GM19438 (cell line): ENCODE measurements around the gene KLC1.

Experiments
- ATAC-seq: cut with Tn5 transposase; IDR thresholded peaks from one replicate; pipeline ENCODE4 v1.9.1; 2021; ENCODE audit warnings: low read depth; ENCODE audit not compliant: unreplicated experiment

KLC1 gene

GRCh38 chr14:103715052-103716000, 86.3 kb downstream of the KLC1 start, which contains the start of the genes XRCC3 and ZFYVE21:
TSS of gene XRCC3 (minus strand) at chr14:103715451. CDS start at chr14:103711087, 4,364 bp downstream.
TSS of gene ZFYVE21 (plus strand) at chr14:103715810. CDS start at chr14:103715842, 32 bp downstream.
- peak; percentile 94 for ATAC-seq

DNA sequence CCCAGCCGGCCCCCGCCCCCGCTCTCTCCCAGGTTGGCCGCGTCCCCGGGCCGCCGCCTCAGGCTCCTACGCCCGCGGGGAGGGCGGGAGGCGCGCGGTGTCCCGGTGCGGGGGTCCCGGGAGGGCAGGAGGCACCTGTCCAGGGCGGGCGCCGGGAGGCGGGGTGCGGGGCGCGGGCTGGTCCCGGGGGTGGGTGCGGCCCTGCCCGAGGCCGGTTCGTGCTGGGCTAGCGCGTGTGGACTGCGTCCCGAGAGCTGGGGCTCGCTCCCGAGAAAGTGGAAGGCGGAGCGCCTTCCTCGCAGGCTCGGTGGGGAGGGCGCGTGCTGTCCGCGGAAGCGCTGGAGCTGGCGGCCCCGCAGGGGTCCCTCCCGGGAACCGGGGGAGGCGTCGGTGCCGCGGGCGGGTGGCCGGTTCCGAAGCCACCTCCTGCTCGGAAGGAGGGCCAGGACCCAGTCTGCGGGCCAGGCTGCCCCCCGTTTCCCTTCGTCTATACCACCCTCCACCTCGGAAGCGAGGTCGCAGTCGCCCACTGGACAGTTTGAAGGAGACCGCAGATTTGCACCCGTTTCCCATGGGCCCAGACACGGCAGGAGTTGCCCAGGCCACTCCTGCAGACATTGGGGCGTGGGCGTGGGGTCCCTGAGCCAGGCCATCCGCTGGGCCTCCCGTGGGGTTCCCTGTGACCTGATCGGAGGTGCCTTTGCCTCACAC, 87.2 kb downstream of the KLC1 start:
- ATAC-seq: no peak

GRCh38 chr14:103716899-103717411, 87.9 kb downstream of the KLC1 start:
- ATAC-seq: no peak

DNA sequence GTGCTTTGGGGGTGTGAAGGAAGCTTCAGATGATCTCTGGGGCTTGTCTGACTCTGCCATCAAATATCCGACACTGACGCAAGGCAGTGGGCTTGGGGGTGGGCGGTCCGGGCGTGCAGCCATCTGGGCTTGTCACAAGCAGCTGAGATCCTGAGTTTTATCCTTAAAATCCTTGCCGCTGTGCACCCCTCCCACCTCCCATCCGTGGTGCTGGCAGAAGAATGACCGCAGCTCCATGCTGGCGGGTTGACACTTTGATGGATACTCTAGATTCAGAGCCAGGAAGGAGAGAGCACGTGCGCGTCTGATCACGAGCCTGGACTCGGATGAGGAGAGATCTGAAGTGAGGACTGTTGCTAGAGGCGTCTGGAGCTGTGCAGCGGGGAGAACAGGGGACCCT, 89.6 kb downstream of the KLC1 start:
- ATAC-seq: no peak

DNA sequence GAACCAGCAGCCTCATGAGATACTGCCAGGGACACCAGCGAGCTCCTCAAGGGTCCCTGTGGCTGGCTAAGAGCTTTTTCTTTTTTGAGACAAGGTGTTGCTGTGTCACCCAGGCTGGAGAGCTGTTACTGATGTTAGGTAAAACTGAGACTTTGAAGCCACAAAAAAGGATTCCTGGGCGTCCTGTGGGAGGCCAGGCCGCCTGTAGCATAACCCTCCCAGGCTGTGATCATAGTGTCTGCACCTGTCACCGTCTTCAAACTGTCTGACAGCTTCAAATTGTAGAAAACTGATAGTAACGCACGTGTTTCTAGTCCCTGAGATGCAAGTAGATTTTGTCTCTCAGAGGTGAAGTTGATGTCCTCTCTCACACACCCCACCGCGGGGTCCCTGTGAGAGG, 90.7 kb downstream of the KLC1 start:
- ATAC-seq: no peak

DNA sequence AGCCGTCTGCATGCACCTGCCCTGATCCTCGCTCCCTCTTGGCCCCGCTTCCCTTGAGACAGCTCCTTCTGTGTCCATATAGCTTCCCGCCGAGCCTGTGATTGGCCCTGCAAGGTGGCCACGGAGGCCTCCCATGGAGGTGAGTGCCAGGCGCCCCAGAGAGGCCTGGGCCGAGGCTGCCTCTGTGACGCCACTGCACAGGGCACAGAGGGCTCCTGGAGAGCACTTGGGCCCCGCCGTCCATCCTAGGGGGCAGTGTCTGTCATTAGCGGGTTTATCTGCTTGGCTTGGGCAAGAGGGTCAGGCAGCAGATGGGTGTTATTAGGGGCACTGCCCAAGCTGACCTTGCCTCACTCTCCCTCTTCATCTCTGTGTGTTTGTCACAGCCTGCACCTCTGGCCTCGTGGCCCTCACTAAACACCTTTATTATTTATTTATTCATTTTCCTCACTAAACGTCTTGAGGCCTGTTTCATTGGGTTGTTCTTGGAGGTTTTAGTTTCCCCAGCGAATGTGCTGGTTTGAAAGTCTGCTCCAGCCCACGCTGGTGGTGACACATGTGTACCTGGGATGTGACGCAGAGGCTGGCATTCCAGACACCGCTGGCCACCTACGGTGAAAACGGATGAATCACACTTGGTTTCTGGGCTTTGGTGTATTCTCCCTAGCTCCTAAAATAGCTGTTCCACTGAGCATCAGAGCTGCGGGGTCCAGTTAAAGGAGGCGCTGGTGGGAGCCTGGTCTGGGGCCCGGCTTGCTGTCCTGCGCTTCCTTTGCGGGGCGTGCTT, 92.5 kb downstream of the KLC1 start:
- no peak for ATAC-seq

DNA sequence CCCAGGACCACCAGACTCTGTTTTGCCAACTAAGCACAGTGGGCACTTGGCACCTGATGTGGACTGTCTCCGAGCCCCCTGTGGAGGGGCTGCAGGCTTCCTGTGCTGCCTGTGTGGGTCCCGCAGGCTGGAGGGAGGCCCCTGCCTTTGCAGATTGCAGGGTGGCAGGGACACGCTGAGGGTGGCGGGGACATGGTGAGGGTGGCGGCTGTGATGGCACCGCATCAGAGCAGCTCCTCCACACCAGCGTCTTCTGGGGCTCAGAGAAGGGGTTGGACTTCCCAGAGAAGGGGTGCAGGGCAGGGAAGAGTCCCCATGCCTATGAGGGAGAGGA, 94.7 kb downstream of the KLC1 start:
- ATAC-seq: no peak

DNA sequence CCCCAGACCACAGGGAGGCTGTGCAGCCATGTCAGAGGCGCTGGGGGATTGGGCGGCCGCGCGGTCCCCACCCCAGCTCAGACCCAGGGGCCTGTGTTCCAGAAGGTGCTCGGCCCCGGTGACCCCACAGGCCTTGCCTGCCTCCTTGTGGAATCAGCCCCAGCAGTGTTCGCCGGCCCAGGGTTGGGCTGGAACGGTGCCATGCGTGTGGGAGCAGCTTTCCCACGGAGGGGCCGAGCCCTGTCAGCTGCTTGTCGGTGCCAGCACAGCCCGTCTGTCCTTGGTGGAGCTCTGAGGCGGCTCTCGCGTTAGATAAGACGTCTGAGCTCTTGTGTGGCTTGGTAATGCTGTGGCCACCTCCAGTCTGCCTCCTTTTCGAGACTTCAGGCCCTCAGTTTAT, 95.1 kb downstream of the KLC1 start:
- no peak for ATAC-seq

DNA sequence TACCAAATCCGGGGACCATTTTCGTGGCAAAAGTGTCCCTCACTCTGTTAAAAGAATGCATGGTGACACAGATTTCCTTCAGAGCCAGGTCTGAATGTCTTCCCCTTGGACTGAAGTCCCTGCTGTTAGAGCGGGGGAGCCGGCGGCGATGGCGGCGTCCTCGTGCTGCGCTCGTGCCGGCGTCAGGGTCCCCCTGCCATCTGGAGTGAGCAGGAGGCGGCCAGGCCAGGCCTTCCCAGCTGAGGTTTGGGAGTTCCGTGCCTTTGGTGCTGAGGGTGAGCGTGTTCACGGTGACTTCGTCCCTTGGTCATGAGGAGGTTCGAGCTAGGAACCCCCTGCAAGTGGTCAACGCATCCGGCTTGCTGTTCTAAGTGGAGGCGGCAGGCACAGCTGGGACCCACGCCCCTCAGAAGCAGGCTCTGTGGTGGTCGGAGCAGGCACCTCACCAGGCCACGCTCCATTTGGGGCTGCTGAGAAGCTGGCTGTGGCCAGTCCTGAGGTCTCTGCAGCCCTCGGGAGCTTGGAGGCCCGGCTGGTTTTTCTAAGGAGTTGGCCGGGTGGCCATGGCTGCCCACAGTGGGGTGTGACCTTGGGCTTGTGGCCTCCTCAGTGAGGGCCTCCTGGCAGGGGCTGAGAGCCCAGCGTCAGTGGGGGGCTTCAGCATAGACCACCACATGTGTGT, 96.1 kb downstream of the KLC1 start:
- no peak for ATAC-seq

DNA sequence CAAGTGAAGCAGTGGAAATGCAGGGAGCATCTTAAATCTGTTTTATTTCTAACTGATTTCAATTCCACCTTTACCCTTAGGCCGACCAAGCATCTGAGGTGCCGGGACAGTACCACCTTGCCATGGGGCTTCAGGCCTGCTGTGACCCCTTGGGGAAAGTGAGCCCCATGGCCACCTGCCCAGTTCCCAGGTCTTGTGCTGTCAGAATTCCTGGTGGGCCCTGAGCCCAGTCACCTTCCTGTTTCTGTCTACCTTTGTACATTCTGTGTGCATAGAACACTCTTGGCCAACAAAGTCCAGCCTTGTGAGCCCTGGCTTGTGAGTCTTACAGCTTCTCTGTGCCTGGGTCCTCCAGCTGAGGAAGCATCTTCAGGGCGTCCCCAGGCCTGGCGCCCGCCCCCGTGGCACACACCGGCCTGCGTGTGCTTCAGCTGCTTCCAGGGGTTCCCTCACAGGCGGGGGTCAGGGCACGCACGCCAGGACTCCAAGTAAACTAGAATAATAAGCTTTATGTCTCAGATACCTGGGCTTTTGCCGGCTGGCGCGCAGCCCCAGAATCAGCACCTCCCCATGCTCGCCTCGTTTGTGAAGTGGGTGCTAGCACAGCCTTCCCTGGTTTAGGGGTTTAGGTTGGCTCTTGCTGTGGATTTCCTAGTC, 96.9 kb downstream of the KLC1 start:
- ATAC-seq: no peak

GRCh38 chr14:103726474-103726873, 97.5 kb downstream of the KLC1 start:
- ATAC-seq: no peak

DNA sequence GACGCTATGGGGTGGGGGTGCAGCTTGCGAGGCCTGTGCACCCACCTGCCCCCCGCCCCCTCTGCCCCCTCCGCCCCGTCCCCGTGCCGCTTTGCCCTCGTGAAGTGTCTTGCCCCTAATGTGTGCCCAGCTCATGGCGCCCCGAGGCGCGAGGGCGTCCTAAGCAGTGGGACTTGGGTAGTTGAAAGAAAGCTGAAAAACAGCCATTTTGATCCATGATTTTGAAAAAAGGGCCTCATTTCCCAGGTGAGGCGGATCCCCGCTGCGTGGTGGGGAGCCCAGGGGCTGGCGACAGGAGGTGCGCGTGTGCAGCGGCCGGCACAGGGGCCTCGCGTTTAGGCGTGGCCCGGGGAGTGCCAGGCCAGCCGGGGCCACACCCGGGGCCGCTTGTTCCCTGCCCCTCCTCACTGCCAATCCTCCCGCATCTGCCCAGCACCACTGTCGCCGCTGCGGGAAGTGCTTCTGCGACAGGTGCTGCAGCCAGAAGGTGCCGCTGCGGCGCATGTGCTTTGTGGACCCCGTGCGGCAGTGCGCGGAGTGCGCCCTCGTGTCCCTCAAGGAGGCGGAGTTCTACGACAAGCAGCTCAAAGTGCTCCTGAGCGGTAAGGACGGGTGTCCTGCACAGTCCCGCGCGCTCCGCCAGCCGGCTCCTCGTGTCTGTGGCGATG, 98.4 kb downstream of the KLC1 start:
- ATAC-seq: no peak

- ATAC-seq: no peak
Observed at GRCh38 chr14:103728141-103728540, 99.1 kb downstream of the KLC1 start.

- no peak for ATAC-seq
Observed at GRCh38 chr14:103728721-103729120, 99.7 kb downstream of the KLC1 start.

GRCh38 chr14:103729496-103730448, 100.8 kb downstream of the KLC1 start:
- no peak for ATAC-seq

DNA sequence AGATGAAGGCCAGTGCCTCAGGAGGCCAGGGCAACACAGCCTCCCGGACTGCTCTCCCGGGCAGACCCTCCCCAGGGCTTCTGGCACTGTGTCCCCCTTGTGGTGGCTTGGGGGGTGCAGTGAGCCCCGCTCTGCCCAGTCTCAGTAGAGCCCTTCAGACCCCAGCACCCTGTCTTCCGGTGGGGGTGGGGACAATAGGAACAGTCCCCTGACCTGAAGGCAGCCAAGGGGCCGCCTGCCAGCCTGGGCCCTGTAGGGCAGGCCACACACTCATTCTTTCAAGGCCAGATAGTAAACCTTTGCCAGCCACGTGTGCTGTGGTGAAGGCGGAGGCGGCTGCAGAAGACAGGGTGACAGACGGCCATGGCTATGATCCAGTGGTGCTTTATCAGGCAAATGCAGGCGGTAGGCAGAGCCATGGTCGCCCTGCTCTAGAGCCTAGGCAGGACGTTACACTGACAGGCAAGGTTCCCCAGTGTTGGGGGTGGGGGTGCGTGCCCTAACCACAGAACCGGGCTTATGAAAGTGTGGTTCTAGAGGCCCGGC, 101.6 kb downstream of the KLC1 start:
- no peak for ATAC-seq

DNA sequence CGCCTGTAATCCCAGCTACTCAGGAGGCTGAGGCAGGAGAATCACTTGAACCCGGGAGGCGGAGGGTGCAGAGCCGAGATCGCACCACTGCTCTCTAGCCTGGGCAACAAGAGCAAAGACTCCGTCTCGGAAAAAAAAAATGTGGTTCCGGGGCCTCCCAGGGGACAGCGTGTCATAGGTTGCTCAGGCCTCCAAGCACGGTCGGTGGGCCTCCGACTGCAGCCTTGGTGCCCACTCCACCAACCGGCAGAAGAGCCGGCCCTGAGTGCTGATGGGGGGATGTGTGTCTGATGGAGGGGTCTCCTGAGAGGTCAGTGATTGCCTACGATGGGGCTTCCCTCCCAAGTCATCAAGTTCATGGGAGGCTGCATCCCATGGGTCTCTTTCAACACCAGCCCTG, 102.5 kb downstream of the KLC1 start:
- ATAC-seq: no peak
